ENCODE measurements around the gene ETFB.

The ETFB gene

GRCh38 chr19:51325161-51325976, 40.8 kb downstream of the ETFB start:
- peak; percentile 43 for DNase-seq

- no peak for DNase-seq
Observed at GRCh38 chr19:51324167-51324481, 42.1 kb downstream of the ETFB start.

GRCh38 chr19:51323481-51324166, 42.6 kb downstream of the ETFB start:
- no peak for DNase-seq

GRCh38 chr19:51321799-51322198, 44.4 kb downstream of the ETFB start:
- no peak for DNase-seq

GRCh38 chr19:51320280-51320657, 45.9 kb downstream of the ETFB start:
- no peak for DNase-seq

- DNase-seq, result no peak
Observed at GRCh38 chr19:51319649-51320279, 46.4 kb downstream of the ETFB start.

- DNase-seq, result no peak
Observed at GRCh38 chr19:51318687-51319648, 47.2 kb downstream of the ETFB start.

GRCh38 chr19:51317968-51318367, 48.2 kb downstream of the ETFB start:
- DNase-seq, result no peak

- DNase-seq, result no peak
Observed at GRCh38 chr19:51317376-51317775, 48.8 kb downstream of the ETFB start.

- DNase-seq, result no peak
Observed at GRCh38 chr19:51316688-51317087, 49.5 kb downstream of the ETFB start.

GRCh38 chr19:51311351-51312257, 54.6 kb downstream of the ETFB start, which contains the start of gene IGLON5:
Gene IGLON5 (plus strand): TSS chr19:51311644. CDS start chr19:51311848, 204 bp downstream.
- no peak for DNase-seq

- DNase-seq, result no peak
Observed at GRCh38 chr19:51305479-51305878, 60.7 kb downstream of the ETFB start.

GRCh38 chr19:51301266-51301665, 64.9 kb downstream of the ETFB start:
- no peak for DNase-seq

GRCh38 chr19:51297406-51297805, 68.8 kb downstream of the ETFB start:
- DNase-seq, result no peak

- no peak for DNase-seq
Observed at GRCh38 chr19:51296336-51297093, 69.7 kb downstream of the ETFB start.

GRCh38 chr19:51295382-51296126, 70.6 kb downstream of the ETFB start:
- no peak for DNase-seq
